ENCODE results near the gene UTP25.

- TF ChIP-seq, protein P1, sequence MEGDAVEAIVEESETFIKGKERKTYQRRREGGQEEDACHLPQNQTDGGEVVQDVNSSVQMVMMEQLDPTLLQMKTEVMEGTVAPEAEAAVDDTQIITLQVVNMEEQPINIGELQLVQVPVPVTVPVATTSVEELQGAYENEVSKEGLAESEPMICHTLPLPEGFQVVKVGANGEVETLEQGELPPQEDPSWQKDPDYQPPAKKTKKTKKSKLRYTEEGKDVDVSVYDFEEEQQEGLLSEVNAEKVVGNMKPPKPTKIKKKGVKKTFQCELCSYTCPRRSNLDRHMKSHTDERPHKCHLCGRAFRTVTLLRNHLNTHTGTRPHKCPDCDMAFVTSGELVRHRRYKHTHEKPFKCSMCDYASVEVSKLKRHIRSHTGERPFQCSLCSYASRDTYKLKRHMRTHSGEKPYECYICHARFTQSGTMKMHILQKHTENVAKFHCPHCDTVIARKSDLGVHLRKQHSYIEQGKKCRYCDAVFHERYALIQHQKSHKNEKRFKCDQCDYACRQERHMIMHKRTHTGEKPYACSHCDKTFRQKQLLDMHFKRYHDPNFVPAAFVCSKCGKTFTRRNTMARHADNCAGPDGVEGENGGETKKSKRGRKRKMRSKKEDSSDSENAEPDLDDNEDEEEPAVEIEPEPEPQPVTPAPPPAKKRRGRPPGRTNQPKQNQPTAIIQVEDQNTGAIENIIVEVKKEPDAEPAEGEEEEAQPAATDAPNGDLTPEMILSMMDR (IDR thresholded peaks at IDR 0.05): no peak
- TF ChIP-seq EP300 (IDR thresholded peaks at IDR 0.05): no peak
Observed at GRCh38 chr1:209879539-209879938, 51.8 kb downstream of the UTP25 start.

All from ovary (tissue), 3 donors.